ENCODE results near the gene FGD4.
A peak's percentile ranks its signal among the peaks of the same experiment; 100 is the strongest.
"Not testable (repeated sequence)": the region's sequence is repeated elsewhere in the genome, so short reads cannot be mapped to it uniquely, and the experiment has no call there.

Gene FGD4

DNA sequence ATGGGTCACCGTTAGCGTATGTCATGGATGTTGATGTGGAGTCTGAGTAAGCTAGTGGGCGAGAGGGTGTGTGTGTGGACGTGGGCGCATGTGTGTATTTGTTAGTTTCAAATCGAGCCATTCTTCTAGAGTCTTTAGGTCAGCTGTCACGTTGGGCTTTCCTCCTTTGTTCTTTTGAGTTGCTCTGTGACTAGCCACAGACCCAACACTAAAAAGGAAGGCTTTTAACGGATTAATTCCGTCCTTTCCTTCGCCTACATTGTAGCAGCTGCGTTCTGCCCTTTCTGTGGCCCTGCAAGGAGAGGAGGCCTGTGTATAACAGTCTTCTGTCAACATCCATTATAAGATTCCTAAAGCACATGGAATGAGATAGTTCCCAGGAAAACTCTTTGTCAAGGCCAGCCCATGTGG lies 162.6 kb downstream of the FGD4 start:
- CTCF ChIA-PET = no interaction called here
- DNase-seq (ENCODE audit: low read depth, low spot score) = no peak
- H3K4me3 ChIP-seq (ENCODE audit: low read depth, low read length) = no peak overlapping the region

GRCh38 chr12:32562413-32562812 lies 163.1 kb downstream of the FGD4 start:
- DNase-seq (ENCODE audit: low read depth, low spot score); POLR2A ChIA-PET; H3K4me3 ChIP-seq (ENCODE audit: low read depth, low read length); CTCF ChIA-PET: not testable (repeated sequence)

More for the DNA sequence above, 162.6 kb downstream of the FGD4 start:
- TF ChIP-seq, protein P1, sequence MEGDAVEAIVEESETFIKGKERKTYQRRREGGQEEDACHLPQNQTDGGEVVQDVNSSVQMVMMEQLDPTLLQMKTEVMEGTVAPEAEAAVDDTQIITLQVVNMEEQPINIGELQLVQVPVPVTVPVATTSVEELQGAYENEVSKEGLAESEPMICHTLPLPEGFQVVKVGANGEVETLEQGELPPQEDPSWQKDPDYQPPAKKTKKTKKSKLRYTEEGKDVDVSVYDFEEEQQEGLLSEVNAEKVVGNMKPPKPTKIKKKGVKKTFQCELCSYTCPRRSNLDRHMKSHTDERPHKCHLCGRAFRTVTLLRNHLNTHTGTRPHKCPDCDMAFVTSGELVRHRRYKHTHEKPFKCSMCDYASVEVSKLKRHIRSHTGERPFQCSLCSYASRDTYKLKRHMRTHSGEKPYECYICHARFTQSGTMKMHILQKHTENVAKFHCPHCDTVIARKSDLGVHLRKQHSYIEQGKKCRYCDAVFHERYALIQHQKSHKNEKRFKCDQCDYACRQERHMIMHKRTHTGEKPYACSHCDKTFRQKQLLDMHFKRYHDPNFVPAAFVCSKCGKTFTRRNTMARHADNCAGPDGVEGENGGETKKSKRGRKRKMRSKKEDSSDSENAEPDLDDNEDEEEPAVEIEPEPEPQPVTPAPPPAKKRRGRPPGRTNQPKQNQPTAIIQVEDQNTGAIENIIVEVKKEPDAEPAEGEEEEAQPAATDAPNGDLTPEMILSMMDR (IDR thresholded peaks at IDR 0.05; ENCODE audit: insufficient read depth, low read length, missing control alignments) = no peak
- POLR2A ChIA-PET = no interaction called here

DNA sequence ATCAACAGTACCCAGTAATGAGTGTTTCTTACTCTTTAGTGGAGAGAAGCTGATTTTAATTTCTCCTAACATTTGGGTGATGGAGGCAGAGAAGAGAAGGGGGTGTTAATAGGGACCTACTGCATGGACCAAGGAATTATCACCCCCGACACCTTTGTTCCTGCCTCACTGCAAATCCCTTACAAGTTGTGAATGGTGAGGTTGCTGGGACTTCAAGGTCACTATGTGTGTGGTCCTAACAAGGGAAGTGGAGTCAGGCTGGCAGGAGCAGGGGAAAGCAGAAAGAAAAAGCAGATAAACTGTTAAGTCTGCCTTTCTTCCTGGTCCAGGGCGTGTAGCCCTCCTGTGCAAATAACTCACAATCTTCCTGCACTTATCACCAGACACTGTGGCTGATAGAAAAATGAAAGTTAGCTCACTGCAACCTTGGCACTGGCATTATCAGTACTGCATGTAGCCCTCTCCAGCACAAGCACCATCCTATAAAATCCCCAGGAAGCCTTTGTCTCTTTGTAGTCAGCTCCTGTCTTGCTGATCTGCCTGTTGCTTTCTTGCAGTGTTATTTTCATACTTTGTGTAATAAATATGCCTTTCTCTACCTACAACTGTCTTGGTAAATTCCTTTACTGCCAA lies 167.4 kb downstream of the FGD4 start:
- POLR2A ChIA-PET = no interaction called here
- H3K4me3 ChIP-seq (ENCODE audit: low read depth, low read length) = no peak overlapping the region
- TF ChIP-seq, protein P1 (IDR thresholded peaks at IDR 0.05; ENCODE audit: insufficient read depth, low read length, missing control alignments) = no peak
- CTCF ChIA-PET = interaction anchor here (0.6 kb wide), 1 partner anchor 15 kb away, joined by 3 read pairs; no protein-coding TSS in a partner anchor
- no peak for DNase-seq (ENCODE audit: low read depth, low spot score)

GRCh38 chr12:32567296-32567674 lies 167.9 kb downstream of the FGD4 start:
- ChIA-PET POLR2A (interaction anchor here (1.8 kb wide), 1 partner anchor 33 kb away, joined by 6 read pairs; no protein-coding TSS in a partner anchor), CTCF (no interaction called here)
- no peak for DNase-seq (ENCODE audit: low read depth, low spot score)
- H3K4me3 ChIP-seq (ENCODE audit: low read depth, low read length) = no peak overlapping the region
- TF ChIP-seq, protein P1 (IDR thresholded peaks at IDR 0.05; ENCODE audit: insufficient read depth, low read length, missing control alignments) = no peak

DNA sequence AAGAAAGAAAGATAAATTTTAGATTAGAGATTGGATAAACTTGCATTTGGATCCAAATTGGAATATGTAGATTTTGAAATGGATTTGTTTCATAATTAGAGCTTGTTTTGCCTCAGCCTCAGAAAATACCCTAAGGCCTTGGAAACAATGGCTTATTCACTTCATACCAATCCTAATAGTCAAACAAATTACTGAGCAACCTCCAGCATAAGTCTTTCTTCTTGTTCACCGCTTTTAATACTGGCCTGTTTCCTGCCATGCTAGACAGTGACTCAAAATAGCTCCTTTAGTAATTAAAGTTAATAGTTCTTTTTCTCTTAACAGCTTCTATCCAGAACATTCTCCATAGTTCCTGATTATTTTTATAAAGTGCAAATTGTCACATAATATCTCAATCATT lies 168.9 kb downstream of the FGD4 start:
- ChIA-PET POLR2A (interaction anchor here (1.8 kb wide), 1 partner anchor 34 kb away, joined by 6 read pairs; no protein-coding TSS in a partner anchor), CTCF (interaction anchor here (0.6 kb wide), 1 partner anchor 21 kb away, joined by 3 read pairs; no protein-coding TSS in a partner anchor)
- no peak overlapping the region for H3K4me3 ChIP-seq (ENCODE audit: low read depth, low read length)
- TF ChIP-seq, protein P1 (IDR thresholded peaks at IDR 0.05; ENCODE audit: insufficient read depth, low read length, missing control alignments) = no peak
- DNase-seq (ENCODE audit: low read depth, low spot score) = peak; percentile 73

DNA sequence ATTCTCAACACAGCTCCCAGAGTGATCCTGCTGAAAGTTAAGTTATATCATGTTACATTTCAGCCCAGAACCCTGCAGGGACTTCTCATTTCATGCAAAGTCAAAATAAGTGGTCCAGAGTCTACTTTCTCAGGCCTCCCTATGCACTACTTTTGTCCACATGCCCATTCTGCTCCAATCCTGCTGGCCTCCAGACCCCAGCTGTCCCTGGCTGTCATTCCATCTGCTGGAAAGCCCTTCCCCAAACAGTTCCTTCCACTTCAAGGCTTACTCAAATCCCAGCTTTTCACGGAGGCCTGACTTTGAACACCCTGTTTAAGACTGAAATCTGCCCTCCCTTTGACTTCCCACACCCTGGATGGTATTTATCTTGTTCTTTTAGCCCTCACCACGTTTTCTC lies 169.9 kb downstream of the FGD4 start:
- TF ChIP-seq, protein P1 (IDR thresholded peaks at IDR 0.05; ENCODE audit: insufficient read depth, low read length, missing control alignments) = no peak
- ChIA-PET POLR2A (interaction anchor here (1.8 kb wide), 1 partner anchor 35 kb away, joined by 6 read pairs; no protein-coding TSS in a partner anchor), CTCF (no interaction called here)
- no peak for DNase-seq (ENCODE audit: low read depth, low spot score)
- no peak overlapping the region for H3K4me3 ChIP-seq (ENCODE audit: low read depth, low read length)

DNA sequence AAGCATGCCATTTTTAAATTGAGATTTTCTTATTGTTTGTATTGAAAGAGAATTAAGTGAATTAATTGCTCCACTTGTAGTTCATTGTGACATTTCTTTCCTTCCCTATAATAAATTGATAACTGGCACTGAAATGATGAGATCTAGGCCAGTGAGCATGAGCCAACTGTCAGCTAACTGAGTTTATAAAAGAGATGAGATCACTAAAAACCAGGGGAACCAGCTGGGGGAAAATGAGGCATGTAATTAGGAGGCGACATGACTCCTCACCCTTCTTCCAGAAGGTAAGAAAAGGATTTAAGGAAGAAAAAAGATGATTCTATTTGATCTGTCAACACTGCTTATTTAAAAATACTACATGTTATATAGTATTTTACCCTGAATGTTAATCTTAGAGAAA lies 175.2 kb downstream of the FGD4 start:
- no peak for DNase-seq (ENCODE audit: low read depth, low spot score)
- H3K4me3 ChIP-seq (ENCODE audit: low read depth, low read length) = no peak overlapping the region
- POLR2A ChIA-PET = no interaction called here
- TF ChIP-seq, protein P1 (IDR thresholded peaks at IDR 0.05; ENCODE audit: insufficient read depth, low read length, missing control alignments) = no peak
- CTCF ChIA-PET = interaction anchor here (1.3 to 1.5 kb wide), 2 partner anchors 10 to 83 kb away, joined by 4 to 5 read pairs; no protein-coding TSS in a partner anchor
